Measurements from ENCODE around the gene SHOX.

SHOX gene

DNA sequence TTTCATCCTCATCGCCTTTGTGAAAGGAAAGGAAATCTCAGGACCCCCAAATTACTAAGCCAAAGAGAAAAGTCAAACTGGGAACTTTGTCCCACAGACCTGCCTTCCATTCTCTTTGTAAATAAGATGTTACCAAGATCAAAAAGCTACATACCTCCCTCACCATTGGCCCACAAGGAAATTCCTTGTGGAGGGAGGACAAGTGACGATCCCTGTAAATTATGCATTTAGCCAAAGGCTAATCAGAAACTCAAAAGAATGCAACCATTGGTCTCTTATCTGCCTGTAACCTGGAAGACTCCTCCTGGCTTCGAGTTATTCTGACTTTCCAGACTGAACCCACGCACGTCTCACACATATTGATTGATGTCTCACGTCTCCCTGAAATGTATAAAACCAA is 70.3 kb downstream of the SHOX start:
- H3K4me1 Mint-ChIP-seq = peaks cover 7% of the 10 kb centered on the region
- H3K36me3 Mint-ChIP-seq = peaks cover 4% of the 10 kb centered on the region
- H3K27me3 Mint-ChIP-seq = peaks cover 10% of the 10 kb centered on the region
- H3K4me3 Mint-ChIP-seq = no peak overlapping the region
- H3K27ac Mint-ChIP-seq = no peak overlapping the region
- peaks cover 18% of the 10 kb centered on the region for H3K9me3 Mint-ChIP-seq

DNA sequence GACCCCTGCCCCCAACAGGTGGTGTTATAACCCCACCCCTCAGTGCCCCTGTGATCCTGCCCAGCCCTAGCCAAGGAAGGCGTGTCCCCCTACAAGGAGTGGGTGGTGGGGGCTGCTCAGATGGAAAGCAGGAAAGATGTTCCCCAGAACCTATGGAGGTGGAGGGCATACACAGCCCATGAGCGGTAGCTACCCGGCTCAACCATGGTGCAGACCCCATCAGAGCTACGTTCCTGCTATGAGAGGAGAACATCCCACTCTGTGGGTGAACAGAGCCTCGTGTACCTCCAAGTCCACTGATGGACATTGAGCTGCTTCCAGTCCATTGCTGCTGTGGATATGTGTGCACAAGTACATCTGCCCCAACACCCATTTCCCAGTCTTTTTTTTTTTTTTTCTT is 71.1 kb downstream of the SHOX start:
- Mint-ChIP-seq H3K9me3 (peaks cover 18% of the 10 kb centered on the region), H3K4me1 (peaks cover 7% of the 10 kb centered on the region), H3K4me3 (no peak overlapping the region), H3K27ac (no peak overlapping the region), H3K36me3 (peaks cover 4% of the 10 kb centered on the region), H3K27me3 (peaks cover 10% of the 10 kb centered on the region)

DNA sequence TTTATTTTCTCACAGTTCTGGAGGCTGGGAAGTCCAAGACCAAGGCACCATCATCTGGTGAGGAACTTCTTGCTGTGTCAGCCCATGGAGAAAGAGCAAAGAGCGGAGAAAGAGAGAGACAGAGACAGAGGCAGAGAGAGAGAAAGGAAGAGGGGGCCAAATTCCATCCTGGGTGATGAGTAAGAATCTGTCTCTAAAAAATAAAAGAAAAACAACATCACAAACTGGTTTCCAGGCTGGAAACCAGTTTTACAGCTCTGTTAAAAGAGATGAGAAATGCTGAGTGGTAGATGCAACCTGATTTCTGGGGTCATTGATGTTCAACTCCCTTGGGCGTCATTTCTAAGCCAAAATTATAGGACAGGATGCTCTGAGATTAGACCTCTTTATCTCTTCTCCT is 72.9 kb downstream of the SHOX start:
- Mint-ChIP-seq H3K27ac (no peak overlapping the region), H3K27me3 (peaks cover 3% of the 10 kb centered on the region), H3K4me1 (peaks cover 2% of the 10 kb centered on the region), H3K36me3 (peaks cover 4% of the 10 kb centered on the region), H3K4me3 (no peak overlapping the region), H3K9me3 (peaks cover 17% of the 10 kb centered on the region)

DNA sequence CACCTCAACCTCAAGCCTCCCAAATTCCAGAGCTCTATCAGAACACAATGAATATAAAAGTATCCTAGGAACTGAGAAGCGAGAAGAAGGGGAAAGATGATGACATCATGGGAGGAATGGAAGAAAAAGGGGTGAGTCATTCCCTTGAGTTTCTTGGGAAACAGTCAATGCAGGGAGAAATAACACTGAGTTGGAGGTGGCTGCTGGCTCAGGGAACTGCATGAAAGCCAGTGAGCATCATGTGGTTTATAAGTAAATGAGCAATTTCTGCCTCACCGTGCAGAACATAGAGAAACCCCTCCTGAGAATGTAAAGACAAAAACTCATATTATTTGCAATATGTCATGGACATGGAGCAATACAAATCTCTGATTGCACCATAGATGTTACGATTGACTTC is 73.3 kb downstream of the SHOX start:
- peaks cover 2% of the 10 kb centered on the region for H3K36me3 Mint-ChIP-seq
- peaks cover 15% of the 10 kb centered on the region for H3K9me3 Mint-ChIP-seq
- H3K4me1 Mint-ChIP-seq = no peaks in the 10 kb centered on the region
- no peak overlapping the region for H3K4me3 Mint-ChIP-seq
- H3K27me3 Mint-ChIP-seq = no peaks in the 10 kb centered on the region
- no peak overlapping the region for H3K27ac Mint-ChIP-seq
